ENCODE measurements around the gene NEK8. TPM values are rescaled to one million over a fixed set of nuclear protein-coding genes. Genes with fewer than 3 reads are reported as not detected.
A peak's percentile ranks its signal among the peaks of the same experiment; 100 is the strongest.

Gene NEK8
- total and polyA plus RNA-seq, 9 of the 15 experiments (the other 6 are each of a cell fraction or from before 2014, with no cell fraction given) = 0.98 to 16.6 (median 4.6) TPM

- TF ChIP-seq CEBPG (CRISPR knock-in tag; IDR thresholded peaks at IDR 0.05) (0 out of 2 replicates have a peak, but pooled peaks have one; percentile 4), CEBPG (tag; conservative IDR thresholded peaks at IDR 0.05 in 1 of 2, IDR thresholded peaks at IDR 0.05 in 1 of 2) (no peak), CBFA2T2 (conservative IDR thresholded peaks at IDR 0.05) (peak; percentile 61), ZNF175 (CRISPR knock-in tag; IDR thresholded peaks at IDR 0.05; ENCODE audit: low read depth) (peak; percentile 55; the same call in 1 of the 2 replicates), ATF7 (IDR thresholded peaks at IDR 0.05) (no peak), CXXC5 (CRISPR knock-in tag; IDR thresholded peaks at IDR 0.05) (peak; percentile 7; the same call in 1 of the 2 replicates), ZNF766 (CRISPR knock-in tag; conservative IDR thresholded peaks at IDR 0.05) (peak; percentile 32; the same call in 1 of the 2 replicates), ZFX (CRISPR knock-in tag; IDR thresholded peaks at IDR 0.05) (peak; percentile 73; the same call in 1 of the 2 replicates), MNT (conservative IDR thresholded peaks at IDR 0.05) (peak; percentile 30 to 53; a peak in 2 of 4 replicates), ETS1 (conservative IDR thresholded peaks at IDR 0.05; ENCODE audit: control insufficient read depth, low read depth, low read length) (peak; percentile 2; the same call in 1 of the 2 replicates), MECOM (CRISPR knock-in tag; IDR thresholded peaks at IDR 0.05) (no peak), NR2C1 (IDR thresholded peaks at IDR 0.05) (no peak), NR2C1 (tag; IDR thresholded peaks at IDR 0.05) (0 out of 2 replicates have a peak, but pooled peaks have one; percentile 8), ZHX1 (conservative IDR thresholded peaks at IDR 0.05; ENCODE audit: low read length) (no peak), HNRNPLL (IDR thresholded peaks at IDR 0.05; ENCODE audit: low read depth, low read length, poor library complexity, severe bottlenecking) (peak; percentile 67), TEAD1 (CRISPR knock-in tag; IDR thresholded peaks at IDR 0.05) (0 out of 4 replicates have a peak, but pooled peaks of 1 of the 2 experiments have one; percentile 10), ZNF133 (CRISPR knock-in tag; IDR thresholded peaks at IDR 0.05) (peak; percentile 6; the same call in 1 of the 2 replicates), KDM5B (IDR thresholded peaks at IDR 0.05; ENCODE audit: insufficient replicate concordance, low read depth, low read length) (no peak)
- TF ChIP-seq, protein P1, sequence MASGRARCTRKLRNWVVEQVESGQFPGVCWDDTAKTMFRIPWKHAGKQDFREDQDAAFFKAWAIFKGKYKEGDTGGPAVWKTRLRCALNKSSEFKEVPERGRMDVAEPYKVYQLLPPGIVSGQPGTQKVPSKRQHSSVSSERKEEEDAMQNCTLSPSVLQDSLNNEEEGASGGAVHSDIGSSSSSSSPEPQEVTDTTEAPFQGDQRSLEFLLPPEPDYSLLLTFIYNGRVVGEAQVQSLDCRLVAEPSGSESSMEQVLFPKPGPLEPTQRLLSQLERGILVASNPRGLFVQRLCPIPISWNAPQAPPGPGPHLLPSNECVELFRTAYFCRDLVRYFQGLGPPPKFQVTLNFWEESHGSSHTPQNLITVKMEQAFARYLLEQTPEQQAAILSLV (tag; IDR thresholded peaks at IDR 0.05) = no peak
These were observed 16.9 kb upstream of the NEK8 start, which contains the start of gene PROCA1 (continued) for GRCh38 chr17:28711723-28712031.

Measured in K562 (cell line).